Stimulated activated CD4-positive, alpha-beta T cell treated with anti-CD3 and anti-CD28 coated beads, Interleukin-4, amount 100 ng/mL, for 1 hour (primary cell): Measurements from ENCODE around the gene DIP2C.
"Not testable (repeated sequence)": the region's sequence is repeated elsewhere in the genome, so short reads cannot be mapped to it uniquely, and the experiment has no call there.

Experiments used
- DNase-seq: peaks from one replicate; pipeline ENCODE4 v3.0.0-alpha.2; 2020

Gene DIP2C

DNA sequence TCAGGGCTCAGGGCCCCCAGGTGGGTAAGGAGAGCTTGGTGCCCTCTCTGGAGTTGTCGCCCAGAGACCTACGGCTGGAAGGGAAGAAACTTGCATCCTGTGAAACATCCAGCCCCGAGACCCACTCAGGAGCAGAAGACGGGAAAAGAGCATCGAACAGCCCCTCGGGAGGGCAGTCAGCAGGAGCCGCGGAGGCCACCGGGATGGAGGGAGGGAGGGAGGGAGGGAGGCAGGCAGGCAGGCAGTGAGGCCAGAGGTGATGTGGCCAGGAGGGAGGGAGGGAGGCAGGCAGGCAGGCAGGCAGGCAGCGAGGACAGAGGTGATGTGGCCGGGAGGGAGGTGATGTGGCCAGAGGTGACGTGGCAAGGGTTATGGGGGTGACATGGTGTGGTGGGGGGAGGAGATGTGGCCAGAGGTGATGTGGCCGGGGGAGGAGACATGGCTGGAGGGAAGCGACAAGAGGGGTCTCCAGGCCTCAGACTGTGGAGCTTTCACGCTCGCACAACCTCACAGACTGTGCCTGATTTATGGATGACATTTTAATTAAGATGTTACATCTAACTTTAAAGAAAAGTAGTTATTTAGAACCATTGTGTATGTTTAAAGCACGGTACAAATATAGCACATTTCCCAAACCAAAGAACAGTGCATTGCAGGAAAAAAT, 141.1 kb downstream of the DIP2C start:
- no peak for DNase-seq

DNA sequence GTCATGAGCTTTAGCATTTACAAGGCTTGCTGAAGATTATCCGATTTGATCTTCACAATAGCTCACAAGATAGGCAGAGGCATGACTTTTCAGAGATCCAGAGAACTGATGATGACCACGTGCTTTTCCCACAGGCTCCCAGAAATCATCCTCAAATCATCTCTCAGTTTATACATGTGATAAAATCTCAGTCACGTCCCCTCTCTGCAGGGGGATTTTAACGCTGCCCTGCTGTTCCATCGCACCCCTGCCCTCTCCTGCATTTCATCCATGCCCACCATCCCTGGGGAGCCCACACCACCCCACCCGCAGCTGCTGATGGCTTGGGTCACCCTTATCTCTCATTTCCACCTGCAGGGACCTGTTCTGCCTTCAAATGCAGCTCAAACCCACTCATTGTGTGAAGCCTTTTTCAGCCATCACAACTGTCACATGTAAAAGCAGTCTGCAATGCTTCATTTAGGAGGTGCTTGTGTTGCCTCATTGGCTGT, 141.8 kb downstream of the DIP2C start:
- DNase-seq: no peak

DNA sequence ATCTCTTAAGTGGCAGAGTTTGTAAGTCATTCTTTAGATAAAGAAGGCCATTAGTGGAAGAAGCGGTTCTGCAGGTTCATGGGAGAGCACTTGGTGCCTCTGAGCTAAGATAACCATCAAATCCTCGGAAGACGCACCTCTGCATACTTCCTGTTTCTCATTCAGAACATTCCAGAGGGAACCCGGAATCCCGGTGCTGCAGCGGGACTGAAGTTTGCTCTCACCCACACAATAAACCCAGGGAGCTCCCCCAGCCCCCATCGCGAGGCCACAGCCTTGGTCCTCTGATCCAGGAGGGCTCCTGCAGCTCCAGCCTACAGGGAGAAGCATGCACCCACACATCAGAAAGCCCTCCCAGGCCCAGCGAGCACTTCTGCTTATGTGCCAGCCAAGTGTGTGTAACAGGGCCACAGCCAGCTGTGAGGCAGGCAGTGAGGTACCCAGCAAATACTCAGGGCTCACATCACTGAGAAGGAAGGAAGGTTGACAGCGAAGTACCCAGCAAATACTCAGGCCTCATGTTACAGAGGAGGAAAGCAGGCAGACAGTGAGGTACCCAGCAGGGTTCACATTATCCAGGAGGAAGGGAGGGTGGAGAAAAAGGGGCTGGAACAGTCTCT, 142.4 kb downstream of the DIP2C start:
- no peak for DNase-seq

DNA sequence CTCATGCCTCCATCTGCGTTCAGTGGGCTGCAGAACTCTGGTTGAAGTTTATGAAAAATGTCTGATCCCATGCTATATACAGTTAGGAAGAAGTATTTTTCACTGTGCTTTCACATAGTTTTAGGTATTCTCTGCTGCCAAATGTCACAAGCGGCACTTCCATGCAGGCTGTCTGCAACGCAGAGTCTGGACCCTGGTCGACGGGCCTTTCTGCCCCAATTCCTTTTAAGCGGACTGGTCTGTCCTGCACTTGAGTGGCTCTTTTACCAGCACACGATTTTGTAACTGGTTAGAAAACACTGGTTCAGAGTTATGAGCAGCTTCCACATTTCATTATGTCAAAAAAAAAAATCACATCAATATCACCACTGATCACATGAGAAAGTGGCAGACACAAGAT, 143.0 kb downstream of the DIP2C start:
- DNase-seq: no peak

DNA sequence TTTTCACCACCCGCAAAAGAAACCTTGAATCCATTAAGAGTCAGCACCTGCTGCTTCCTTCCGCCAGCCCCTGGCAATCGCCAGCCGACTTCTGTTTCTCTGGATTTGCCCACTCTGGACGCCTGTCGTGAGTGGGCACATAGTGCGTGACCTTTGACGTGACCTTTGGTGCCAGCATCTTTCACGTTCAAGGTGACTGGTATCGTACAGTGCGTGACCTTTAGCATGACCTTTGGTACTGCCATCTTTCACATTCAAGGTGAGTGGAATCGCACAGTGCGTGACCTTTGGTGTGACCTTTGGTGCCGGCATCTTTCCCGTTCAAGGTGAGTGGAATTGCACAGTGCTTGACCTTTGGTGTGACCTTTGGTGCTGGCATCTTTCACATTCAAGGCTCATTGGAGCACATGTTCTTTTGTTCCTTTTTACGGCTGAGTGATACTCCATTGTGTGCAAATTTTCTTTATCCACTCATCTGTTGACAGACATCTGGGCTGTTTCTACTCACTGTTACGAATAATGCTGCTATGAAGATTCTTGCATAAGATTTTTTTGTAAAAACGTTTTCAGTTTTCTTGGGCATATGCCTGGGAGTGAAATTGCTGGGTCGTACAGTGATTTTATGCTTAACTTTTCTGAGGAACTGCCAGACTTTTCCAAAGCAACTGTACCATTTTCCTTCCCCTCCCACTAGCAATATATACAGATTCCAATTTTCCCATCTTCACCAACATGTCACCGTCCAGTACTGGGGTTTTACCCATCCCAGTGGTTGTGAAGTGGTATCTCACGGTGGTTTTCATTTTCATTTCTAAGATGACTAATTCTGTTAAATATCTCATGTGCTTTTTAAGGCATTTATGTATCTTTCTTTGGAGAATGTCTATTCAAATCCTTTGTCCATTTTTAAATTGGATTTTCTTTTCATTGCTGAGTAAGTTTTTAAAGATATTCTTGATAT, 145.3 kb downstream of the DIP2C start:
- DNase-seq: no peak

DNA sequence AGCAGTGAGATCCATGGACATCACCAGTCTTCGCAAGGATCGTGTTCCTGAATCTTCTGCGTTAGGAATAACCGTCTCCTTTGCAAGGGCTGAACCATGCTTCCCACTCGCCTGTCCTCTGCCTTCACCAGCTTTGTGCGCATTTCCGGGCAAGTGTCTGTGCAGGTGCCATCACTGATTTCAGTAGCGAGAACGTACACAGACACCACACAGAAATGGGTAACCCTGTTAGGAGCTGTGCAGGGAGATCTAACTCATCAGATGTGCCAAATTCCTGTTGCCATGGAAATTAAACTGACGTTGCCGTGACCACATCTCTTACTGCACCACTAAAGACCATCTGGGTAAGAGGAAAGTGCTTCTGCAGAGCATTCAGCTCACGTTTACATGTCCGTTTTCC, 146.3 kb downstream of the DIP2C start:
- DNase-seq: no peak

DNA sequence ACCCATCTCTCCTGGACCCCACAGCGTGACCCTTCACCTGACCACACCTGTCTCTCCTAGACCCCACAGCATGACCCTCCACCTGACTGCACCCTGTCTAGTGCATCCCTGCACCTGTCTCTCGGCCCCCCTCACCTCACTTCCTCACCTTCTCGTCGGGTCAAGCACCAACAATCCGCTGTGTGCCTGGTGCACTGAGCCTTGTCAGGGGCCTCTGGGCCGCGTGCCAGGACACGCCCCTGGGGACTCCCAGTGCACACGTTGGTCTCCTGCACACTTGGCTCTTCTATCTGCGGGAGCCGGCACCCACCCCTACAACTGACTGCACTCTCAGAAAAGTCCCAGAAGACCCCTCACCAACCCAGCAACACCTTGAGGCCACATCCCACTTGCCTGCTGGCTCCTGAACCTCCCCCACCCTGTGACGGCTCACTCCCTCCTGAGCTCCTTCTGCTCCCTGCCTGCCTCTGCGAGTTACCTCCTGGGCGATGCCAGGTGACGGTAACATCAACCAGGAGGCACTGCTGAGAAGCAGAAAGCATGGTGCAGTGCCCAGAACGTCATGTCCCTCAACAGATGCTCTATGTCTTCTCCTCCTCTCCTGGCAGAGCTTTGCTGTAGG, 147.6 kb downstream of the DIP2C start:
- DNase-seq: no peak

DNA sequence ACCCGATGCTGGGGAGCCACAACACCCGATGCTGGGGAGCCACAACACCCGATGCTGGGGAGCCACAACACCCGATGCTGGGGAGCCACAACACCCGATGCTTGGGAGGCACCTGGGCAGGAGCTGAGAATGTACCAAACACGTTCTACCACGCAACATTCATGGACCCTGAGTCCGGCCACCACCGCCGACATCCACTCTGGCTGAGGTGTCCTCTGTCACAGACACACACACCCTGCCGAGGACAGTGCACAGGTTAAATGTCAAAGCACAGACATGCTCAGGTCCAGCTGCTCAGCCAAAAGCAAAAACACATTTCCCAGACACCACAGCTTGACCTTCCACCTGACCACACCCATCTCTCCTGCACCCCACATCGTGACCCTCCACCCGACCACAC, 148.4 kb downstream of the DIP2C start:
- DNase-seq: no peak

DNA sequence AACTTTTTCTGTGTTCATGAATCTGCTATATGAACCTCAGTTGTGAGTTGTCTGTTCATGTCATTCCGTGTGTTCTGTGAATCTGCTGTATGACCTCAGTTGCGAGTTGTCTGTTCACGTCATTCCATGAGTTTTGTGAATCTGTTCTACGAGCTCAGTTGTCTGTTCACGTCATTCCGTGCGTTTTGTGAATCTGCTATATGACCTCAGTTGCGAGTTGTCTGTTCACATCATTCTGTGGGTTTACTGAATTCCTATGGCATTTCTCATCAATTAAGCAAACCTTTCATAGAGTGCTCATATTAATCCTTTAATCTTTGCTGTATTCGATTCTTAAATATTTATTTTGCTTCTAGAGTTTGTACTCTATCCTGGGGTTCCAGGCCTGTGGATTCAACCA, 150.6 kb downstream of the DIP2C start:
- DNase-seq: no peak

DNA sequence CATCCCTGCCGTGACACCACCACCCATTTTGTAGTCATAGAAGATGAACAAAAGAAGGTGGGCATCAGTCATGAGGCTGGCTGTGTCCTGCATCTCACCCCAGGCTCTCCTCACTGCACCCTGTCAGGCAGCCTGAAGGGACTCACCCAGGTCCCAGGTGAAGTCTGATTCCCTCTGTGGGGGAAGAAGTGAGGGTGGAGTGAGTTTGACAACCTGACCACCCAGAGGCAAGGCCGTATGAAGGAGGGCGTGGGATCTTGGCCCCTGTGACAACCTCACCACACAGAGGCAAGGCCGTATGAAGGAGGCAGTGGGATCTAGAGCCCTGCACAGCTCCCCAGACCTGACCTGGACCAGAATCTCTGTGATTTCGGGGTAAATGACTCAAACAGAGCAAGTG, 152.5 kb downstream of the DIP2C start:
- no peak for DNase-seq

DNA sequence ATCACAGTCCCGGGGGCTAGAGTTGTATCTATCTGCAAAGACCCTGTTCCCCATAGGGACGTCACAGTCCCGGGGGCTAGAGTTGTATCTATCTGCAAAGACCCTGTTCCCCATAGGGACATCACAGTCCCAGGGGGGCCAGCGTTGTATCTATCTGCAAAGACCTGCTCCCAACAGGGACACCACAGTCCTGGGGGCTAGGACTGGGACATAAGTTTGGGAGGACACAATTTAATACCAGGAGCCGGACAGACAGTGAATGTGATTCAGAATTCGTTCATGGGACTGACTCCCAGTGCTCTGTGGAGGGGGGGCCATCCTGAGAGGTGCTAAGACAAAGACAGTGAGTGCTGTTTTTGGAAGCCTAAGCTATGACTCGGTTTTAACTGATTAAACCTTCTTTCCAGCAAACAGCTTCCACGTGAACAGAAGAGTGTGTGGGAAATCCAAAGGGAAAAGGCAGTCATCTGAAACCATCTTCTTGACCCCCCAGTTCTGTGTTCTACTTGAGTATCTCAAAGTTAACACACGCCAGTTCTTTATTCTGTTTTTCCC, 153.0 kb downstream of the DIP2C start:
- no peak for DNase-seq

DNA sequence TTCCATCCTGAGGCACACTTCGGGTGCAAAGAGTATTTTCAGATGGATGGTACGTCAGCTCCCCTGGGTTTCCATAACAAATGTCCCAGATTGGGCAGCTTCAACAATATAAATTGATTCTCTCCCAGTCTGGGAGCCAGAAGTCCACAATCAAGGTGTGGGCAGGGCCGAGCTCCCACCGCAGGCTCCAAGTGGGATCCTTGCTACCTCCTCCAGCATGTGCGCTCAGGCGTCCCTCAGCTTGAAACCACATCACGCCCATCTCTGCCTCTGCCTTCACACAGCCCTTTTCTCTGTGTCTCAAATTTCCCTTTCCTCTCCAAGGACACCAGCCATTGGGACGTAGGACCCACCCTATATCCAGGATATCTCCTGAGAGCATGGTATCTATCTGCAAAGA, 153.5 kb downstream of the DIP2C start:
- no peak for DNase-seq

DNA sequence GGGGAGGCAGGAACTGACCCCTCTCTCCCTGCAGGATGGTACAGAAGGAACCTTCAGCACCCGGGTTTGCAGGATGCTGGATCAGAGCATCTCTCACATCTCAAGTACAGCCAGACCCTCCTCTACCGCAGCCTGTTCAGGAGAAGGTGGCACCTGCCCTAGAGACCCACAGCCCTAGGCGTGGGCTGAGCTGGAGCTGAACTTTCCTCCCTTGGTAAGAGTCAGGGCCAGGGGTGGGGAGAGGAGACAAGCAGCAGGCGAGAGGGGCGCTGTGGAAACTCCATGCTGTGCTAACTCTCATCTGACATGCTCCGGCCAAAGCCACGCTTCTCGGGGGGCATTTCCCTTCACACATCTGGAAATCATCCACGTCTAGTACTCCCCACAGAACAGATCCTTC, 154.4 kb downstream of the DIP2C start:
- DNase-seq: no peak

DNA sequence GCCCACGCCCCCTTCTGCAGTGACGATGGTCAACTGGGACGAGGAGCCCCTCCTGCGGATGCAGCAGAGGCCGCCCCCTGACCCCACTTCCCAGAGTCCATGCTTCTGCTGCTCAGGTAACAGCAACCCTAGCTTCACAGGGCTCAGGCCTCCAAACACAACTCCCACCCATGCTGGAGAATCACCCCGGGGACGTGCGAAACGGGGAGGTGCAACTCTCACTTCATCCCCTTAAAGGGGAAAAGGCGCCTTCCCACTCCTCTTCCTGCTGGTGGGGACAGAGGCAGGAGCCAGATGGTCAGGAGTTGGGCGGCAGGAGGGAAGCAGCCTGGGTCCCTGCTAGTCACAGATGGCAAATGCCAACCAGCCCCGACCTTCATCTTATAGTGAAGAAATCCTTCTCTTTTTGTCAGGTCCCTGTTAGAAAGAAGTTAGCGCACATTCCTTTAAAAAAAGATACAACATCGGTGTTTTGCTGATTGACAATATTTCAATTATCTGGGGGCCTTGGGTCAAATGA, 155.4 kb downstream of the DIP2C start:
- DNase-seq: no peak

DNA sequence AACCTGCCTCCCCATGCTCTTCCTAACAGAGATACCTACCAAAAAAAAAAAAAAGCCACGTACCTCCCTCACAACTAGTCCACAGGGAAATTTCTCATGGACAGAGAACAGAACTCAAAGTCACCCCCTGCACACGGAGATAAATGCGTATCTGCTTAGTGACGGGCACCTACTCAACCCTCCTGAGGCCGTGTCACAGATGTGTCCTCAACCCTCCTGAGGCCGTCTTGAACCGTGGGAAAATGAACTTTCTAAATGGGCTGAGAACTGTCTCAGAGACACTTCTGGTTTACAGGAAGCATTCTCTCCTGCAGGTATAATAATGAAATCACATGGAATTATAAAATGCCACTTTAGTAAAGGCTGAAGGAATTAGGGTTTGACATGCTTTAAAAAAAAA, 155.9 kb downstream of the DIP2C start:
- DNase-seq: no peak

DNA sequence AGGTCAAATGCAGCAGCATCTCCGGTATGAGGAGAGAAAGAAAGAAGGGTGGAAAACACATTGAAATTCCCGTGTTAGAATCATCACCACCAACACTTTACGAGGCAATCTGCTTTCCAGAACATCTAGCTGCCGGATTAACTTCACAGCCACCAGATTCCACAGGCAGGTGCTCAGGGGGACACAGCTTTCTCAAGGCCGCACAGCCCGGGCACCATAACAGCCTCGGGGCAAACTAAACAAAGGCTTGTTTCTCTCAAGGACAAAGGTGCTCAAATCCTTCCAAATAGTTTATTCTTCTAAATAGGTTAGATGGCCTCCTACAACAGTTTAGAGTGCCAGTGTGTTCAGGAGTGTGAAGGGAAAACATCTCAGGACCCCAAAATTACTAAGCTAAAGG, 156.3 kb downstream of the DIP2C start:
- DNase-seq: no peak

DNA sequence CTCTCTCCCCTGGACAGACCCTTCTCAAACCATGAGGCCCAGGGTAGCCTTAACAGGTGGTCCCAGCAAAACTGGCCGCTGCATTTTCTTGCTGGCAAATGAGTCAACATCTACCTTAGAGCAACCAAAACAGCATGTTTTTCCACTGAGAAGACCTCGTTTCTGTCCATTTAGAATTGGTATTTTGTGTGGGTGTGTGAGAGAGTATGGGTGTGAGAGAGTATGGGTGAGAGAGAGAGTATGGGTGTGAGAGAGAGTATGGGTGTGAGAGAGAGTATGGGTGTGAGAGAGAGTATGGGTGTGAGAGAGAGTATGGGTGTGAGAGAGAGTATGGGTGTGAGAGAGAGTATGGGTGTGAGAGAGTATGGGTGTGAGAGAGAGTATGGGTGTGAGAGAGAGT, 157.1 kb downstream of the DIP2C start:
- not testable (repeated sequence) for DNase-seq

DNA sequence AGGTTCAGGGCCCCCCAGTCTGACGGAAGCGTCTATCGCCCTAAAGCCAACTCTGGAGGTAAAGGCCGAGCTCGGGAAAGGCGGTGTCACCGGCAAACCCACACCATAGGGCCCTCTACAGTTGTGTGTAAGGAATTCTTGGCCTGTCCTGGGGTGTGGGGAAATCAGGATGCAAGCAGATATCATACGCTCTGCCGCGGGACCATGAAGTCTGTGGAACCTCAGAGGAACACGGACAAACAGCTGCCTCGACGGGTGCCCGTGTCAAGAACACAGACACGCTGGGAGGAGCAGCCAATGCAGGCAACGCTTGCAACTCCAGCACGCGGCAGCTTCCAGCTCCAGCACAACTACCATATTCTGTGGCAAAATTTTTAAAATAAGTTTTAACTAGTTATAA, 157.9 kb downstream of the DIP2C start:
- no peak for DNase-seq

DNA sequence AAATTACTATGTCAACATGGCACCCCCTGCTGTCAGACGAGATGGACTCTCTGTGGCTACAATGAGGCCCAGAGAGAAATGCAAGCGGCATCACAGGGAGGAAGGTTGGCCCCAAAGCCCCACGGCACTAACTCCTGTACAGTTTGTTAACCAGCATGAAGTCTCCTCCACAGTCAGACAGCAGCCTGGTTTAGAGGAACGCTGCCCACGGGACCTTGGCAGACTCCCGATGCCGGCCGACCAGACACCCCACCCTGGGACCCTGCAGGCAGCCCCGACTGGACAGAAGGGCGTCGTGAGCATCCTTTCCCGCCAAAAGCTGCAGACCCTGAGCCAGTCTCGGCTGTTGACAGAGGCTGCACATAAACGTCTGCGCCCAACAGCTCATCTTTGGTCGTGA, 158.8 kb downstream of the DIP2C start:
- DNase-seq: no peak

DNA sequence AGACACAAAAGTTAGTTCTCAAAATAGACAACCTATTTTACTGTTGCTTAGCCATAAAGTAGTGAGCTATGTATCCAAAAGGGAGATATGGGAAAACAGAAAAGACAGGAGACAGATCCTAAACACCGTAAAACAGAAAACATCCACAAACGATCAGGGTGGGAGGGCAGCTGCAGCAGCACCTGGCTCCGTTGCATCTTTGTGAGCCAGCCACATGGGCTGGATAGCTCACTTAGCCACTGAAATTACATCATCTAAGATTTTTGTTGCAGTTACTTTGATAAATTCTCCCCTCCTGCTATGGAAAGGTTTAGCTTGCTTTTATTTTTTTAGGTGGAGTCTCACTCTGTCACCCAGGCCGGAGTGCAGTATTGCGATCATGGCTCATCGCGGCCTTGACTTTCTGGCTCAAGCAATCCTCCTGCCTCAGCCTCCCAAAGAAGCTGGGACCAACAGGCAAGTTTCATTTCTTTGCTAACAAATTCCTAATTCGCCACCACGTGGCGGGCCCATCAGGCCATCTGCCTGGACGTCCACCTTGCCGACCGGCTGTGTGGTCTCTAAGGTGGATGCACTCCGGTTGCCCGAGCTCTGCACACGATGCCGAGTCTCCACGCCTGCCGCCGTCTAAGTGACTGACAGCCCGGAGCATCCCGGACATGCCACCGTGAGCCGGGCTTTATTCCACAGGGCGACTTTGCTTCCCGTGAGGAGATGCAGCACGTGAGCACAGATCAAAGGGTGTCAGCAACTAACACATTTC, 159.8 kb downstream of the DIP2C start:
- DNase-seq: no peak

DNA sequence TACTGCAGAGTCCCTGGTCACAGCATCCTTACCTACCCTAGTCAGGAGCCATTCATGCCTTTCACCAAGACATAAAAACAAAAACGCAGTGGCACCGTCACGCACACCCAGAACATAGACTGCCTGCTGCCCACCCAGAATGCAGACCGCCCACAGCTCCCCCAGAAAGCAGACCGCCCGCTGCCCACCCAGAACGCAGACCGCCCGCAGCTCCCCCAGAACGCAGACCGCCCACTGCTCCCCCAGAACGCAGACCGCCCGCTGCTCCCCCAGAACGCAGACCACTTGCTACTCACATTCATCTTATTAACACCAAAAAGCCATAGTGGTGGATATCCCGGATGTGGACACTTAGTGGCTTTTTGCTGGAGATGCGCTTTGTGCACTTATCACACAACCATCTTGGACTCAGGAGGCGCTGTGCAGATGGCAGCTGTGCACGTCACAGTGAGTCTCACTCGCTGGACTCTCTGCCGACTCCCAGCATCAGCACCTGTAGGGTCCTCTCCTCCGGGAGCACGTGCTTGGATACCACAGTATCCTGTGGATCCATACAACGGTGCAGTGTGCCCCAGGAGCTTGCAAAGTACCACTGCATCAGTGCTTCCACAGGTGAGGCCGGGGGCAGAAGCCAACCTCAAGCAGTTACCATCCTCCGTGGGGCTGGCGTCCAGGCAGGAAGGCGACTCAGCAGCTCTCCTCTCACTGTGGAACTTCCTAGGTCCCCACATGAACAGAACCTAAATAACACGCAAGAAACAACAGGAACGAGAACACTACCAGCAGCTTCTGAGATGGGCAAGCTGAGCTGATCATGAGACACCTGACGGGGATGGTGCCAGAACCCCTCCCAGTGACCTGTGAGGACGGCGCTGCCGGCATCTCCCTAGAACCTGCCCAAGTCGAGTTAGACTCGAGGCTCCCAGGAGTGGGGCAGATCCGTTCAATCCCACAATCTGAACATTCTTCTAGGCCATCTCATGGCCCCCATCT, 161.0 kb downstream of the DIP2C start:
- no peak for DNase-seq
